ENCODE results near the gene ZFAND3. TPM values are rescaled to one million over a fixed set of nuclear protein-coding genes. Genes with fewer than 3 reads are reported as not detected.

ZFAND3 gene
- total RNA-seq, 1 experiment from 2014 or later = 107 TPM

- BruUV-seq (replicated peaks) = no TSS peak
- POLR2A ChIA-PET = no interaction called here
- intact Hi-C loops (cut with micrococcal nuclease; ENCODE audit: unreplicated experiment) = no loop called here
- H3K27me3 Mint-ChIP-seq (ENCODE audit: insufficient read depth, unreplicated experiment) = no peaks in the 10 kb centered on the region
- no peak for DNase-seq
- no peak overlapping the region for H3K4me3 ChIP-seq (ENCODE audit: low read depth, low read length)
- no peaks in the 10 kb centered on the region for H3K9me3 Mint-ChIP-seq (ENCODE audit: unreplicated experiment)
- H3K36me3 ChIP-seq (ENCODE audit: control insufficient read depth, insufficient read depth, low read length) = no peaks in the 10 kb centered on the region; the same call in 1 of the 2 replicates
- no peak overlapping the region for H3K4me3 Mint-ChIP-seq (ENCODE audit: unreplicated experiment)
- no peaks in the 10 kb centered on the region for H3K4me1 ChIP-seq
- peaks cover 14% of the 10 kb centered on the region for H3K4me1 Mint-ChIP-seq (ENCODE audit: low read depth, unreplicated experiment)
- H3K9me3 ChIP-seq = no peaks in the 10 kb centered on the region
- no peak for TF ChIP-seq CTCF (IDR thresholded peaks at IDR 0.05; ENCODE audit: insufficient read depth in 1 of 2, low read depth in 1 of 2, low read length in 1 of 2, severe bottlenecking in 1 of 2, unreplicated experiment in 1 of 2)
- H3K27ac Mint-ChIP-seq (ENCODE audit: unreplicated experiment) = no peak overlapping the region
- CTCF ChIA-PET = interaction anchor here (0.6 kb wide), 1 partner anchor 189 kb away, joined by 3 read pairs; no protein-coding TSS in a partner anchor
- peaks cover 2% of the 10 kb centered on the region for H3K36me3 Mint-ChIP-seq (ENCODE audit: insufficient read depth, unreplicated experiment)
- H3K27me3 ChIP-seq (replicated peaks; ENCODE audit: control insufficient read depth, insufficient read depth, low read length) = no peaks in the 10 kb centered on the region
These were observed 160.1 kb downstream of the ZFAND3 start for GRCh38 chr6:37979392-37980221.

- BruUV-seq (replicated peaks) = no TSS peak
- Mint-ChIP-seq H3K9me3 (ENCODE audit: unreplicated experiment) (no peaks in the 10 kb centered on the region), H3K4me3 (ENCODE audit: unreplicated experiment) (no peak overlapping the region), H3K27ac (ENCODE audit: unreplicated experiment) (no peak overlapping the region), H3K27me3 (ENCODE audit: insufficient read depth, unreplicated experiment) (no peaks in the 10 kb centered on the region), H3K36me3 (ENCODE audit: insufficient read depth, unreplicated experiment) (no peaks in the 10 kb centered on the region), H3K4me1 (ENCODE audit: low read depth, unreplicated experiment) (peaks cover 14% of the 10 kb centered on the region)
- H3K4me3 ChIP-seq (ENCODE audit: low read depth, low read length) = no peak overlapping the region
- no peak for DNase-seq
- no peaks in the 10 kb centered on the region for H3K9me3 ChIP-seq
- no peaks in the 10 kb centered on the region for H3K27me3 ChIP-seq (replicated peaks; ENCODE audit: control insufficient read depth, insufficient read depth, low read length)
- ChIA-PET POLR2A (no interaction called here), CTCF (interaction anchor here (0.6 kb wide), 1 partner anchor 189 kb away, joined by 3 read pairs; no protein-coding TSS in a partner anchor)
- no peaks in the 10 kb centered on the region for H3K4me1 ChIP-seq
- intact Hi-C loops (cut with micrococcal nuclease; ENCODE audit: unreplicated experiment) = no loop called here
- H3K36me3 ChIP-seq (ENCODE audit: control insufficient read depth, insufficient read depth, low read length) = no peaks in the 10 kb centered on the region
- TF ChIP-seq CTCF (IDR thresholded peaks at IDR 0.05; ENCODE audit: insufficient read depth in 1 of 2, low read depth in 1 of 2, low read length in 1 of 2, severe bottlenecking in 1 of 2, unreplicated experiment in 1 of 2) = no peak
These were observed 160.7 kb downstream of the ZFAND3 start for GRCh38 chr6:37980222-37980595.

GRCh38 chr6:37981626-37982025 is 162.1 kb downstream of the ZFAND3 start:
- H3K36me3 Mint-ChIP-seq (ENCODE audit: insufficient read depth, unreplicated experiment) = no peaks in the 10 kb centered on the region
- CTCF ChIA-PET = no interaction called here

More at GRCh38 chr6:37981626-37982025, 162.1 kb downstream of the ZFAND3 start:
- BruUV-seq (replicated peaks) = no TSS peak
- Mint-ChIP-seq H3K4me1 (ENCODE audit: low read depth, unreplicated experiment) (peaks cover 14% of the 10 kb centered on the region), H3K27ac (ENCODE audit: unreplicated experiment) (no peak overlapping the region), H3K9me3 (ENCODE audit: unreplicated experiment) (no peaks in the 10 kb centered on the region), H3K4me3 (ENCODE audit: unreplicated experiment) (no peak overlapping the region), H3K27me3 (ENCODE audit: insufficient read depth, unreplicated experiment) (no peaks in the 10 kb centered on the region)
- Histone ChIP-seq H3K27me3 (replicated peaks; ENCODE audit: control insufficient read depth, insufficient read depth, low read length) (no peaks in the 10 kb centered on the region), H3K36me3 (ENCODE audit: control insufficient read depth, insufficient read depth, low read length) (no peaks in the 10 kb centered on the region), H3K9me3 (no peaks in the 10 kb centered on the region), H3K4me3 (ENCODE audit: low read depth, low read length) (no peak overlapping the region), H3K4me1 (peaks cover 2% of the 10 kb centered on the region; the same call in 1 of the 2 replicates)
- no peak for DNase-seq
- intact Hi-C loops (cut with micrococcal nuclease; ENCODE audit: unreplicated experiment) = no loop called here
- POLR2A ChIA-PET = no interaction called here
- TF ChIP-seq CTCF (IDR thresholded peaks at IDR 0.05; ENCODE audit: insufficient read depth in 1 of 2, low read depth in 1 of 2, low read length in 1 of 2, severe bottlenecking in 1 of 2, unreplicated experiment in 1 of 2) = no peak

All from Caco-2 (cell line).